GM19351 (cell line): ENCODE results near the gene BRD3.

Experiments
- ATAC-seq: cut with Tn5 transposase; IDR thresholded peaks from one replicate; pipeline ENCODE4 v1.9.1; 2021; ENCODE audit warnings: mild to moderate bottlenecking, moderate library complexity; ENCODE audit not compliant: unreplicated experiment

BRD3 gene

GRCh38 chr9:134055981-134056461 lies 11.8 kb downstream of the BRD3 start:
- ATAC-seq: no peak

GRCh38 chr9:134054891-134055811 lies 12.7 kb downstream of the BRD3 start:
- ATAC-seq: no peak

- no peak for ATAC-seq
Observed at GRCh38 chr9:134053941-134054761, 13.7 kb downstream of the BRD3 start.

- ATAC-seq: no peak
Observed at GRCh38 chr9:134053401-134053871, 14.4 kb downstream of the BRD3 start.

- ATAC-seq: no peak
Observed at GRCh38 chr9:134052941-134053340, 14.9 kb downstream of the BRD3 start.

- no peak for ATAC-seq
Observed at GRCh38 chr9:134052491-134052890, 15.3 kb downstream of the BRD3 start.

- ATAC-seq: no peak
Observed at GRCh38 chr9:134051319-134051718, 16.5 kb downstream of the BRD3 start.

- no peak for ATAC-seq
Observed at GRCh38 chr9:134050726-134051125, 17.1 kb downstream of the BRD3 start.

GRCh38 chr9:134049772-134050588 lies 17.8 kb downstream of the BRD3 start:
- ATAC-seq: no peak

- no peak for ATAC-seq
Observed at GRCh38 chr9:134049236-134049635, 18.6 kb downstream of the BRD3 start.

- no peak for ATAC-seq
Observed at GRCh38 chr9:134048582-134048968, 19.3 kb downstream of the BRD3 start.

GRCh38 chr9:134047868-134048581 lies 19.8 kb downstream of the BRD3 start:
- no peak for ATAC-seq

GRCh38 chr9:134046894-134047681 lies 20.7 kb downstream of the BRD3 start:
- ATAC-seq: no peak

- no peak for ATAC-seq
Observed at GRCh38 chr9:134045841-134046544, 21.8 kb downstream of the BRD3 start.

GRCh38 chr9:134044944-134045343 lies 22.9 kb downstream of the BRD3 start:
- no peak for ATAC-seq

GRCh38 chr9:134043531-134043988 lies 24.3 kb downstream of the BRD3 start:
- ATAC-seq: no peak

- no peak for ATAC-seq
Observed at GRCh38 chr9:134041649-134041962, 26.2 kb downstream of the BRD3 start.

- ATAC-seq: no peak
Observed at GRCh38 chr9:134040781-134041648, 26.8 kb downstream of the BRD3 start.
